OCI-LY7 (cell line): ENCODE measurements around the gene GYPE.
"Not testable (repeated sequence)": the region's sequence is repeated elsewhere in the genome, so short reads cannot be mapped to it uniquely, and the experiment has no call there.

Experiments
- EZH2phosphoT487 ChIP-seq: fragments of 200-600 bp; sonication (generic); IDR thresholded peaks from 2 replicates; pipeline ENCODE4 v1.6.1; 2018; ENCODE audit warnings: low read depth, borderline replicate concordance, mild to moderate bottlenecking, mixed run types, antibody characterized with exemption, low read length, moderate library complexity, mixed read lengths
- TF ChIP-seq, protein P1 (sequence below): fragments of 200-600 bp; sonication (generic); conservative IDR thresholded peaks from 2 replicates; pipeline ENCODE4 v1.5.1; 2014; ENCODE audit warnings: mild to moderate bottlenecking, antibody characterized with exemption, low read length, moderate library complexity, mixed read lengths

DNA sequence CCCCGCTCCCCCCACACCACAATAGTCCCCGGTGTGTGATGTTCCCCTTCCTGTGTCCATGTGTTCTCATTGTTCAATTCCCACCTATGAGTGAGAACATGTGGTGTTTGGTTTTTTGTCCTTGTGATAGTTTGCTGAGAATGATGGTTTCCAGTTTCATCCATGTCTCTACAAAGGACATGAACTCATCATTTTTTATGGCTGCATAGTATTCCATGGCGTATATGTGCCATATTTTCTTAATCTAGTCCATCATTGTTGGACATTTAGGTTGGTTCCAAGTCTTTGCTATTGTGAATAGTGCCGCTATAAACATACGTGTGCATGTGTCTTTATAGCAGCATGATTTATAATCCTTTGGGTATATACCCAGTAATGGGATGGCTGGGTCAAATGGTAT is 11.1 kb upstream of the GYPE start:
- TF ChIP-seq, protein P1, sequence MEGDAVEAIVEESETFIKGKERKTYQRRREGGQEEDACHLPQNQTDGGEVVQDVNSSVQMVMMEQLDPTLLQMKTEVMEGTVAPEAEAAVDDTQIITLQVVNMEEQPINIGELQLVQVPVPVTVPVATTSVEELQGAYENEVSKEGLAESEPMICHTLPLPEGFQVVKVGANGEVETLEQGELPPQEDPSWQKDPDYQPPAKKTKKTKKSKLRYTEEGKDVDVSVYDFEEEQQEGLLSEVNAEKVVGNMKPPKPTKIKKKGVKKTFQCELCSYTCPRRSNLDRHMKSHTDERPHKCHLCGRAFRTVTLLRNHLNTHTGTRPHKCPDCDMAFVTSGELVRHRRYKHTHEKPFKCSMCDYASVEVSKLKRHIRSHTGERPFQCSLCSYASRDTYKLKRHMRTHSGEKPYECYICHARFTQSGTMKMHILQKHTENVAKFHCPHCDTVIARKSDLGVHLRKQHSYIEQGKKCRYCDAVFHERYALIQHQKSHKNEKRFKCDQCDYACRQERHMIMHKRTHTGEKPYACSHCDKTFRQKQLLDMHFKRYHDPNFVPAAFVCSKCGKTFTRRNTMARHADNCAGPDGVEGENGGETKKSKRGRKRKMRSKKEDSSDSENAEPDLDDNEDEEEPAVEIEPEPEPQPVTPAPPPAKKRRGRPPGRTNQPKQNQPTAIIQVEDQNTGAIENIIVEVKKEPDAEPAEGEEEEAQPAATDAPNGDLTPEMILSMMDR, result not testable (repeated sequence)
- not testable (repeated sequence) for TF ChIP-seq EZH2phosphoT487
